A549 (cell line): ENCODE measurements around the gene HDAC10.

Experiments used
- CBX8 ChIP-seq: fragments of 200-600 bp; sonication (generic); IDR thresholded peaks from 2 replicates; pipeline ENCODE4 v1.6.1; 2016
- KDM1A ChIP-seq: fragments of 200-600 bp; sonication (generic); IDR thresholded peaks from 2 replicates; pipeline ENCODE4 v1.6.1; 2016; ENCODE audit warnings: low read depth, mild to moderate bottlenecking
- KDM5A ChIP-seq: fragments of 200-600 bp; sonication (generic); IDR thresholded peaks from 2 replicates; pipeline ENCODE4 v1.6.1; 2016; ENCODE audit warnings: antibody characterized with exemption, mild to moderate bottlenecking
- POLR2A ChIP-seq: IDR thresholded peaks from 2 replicates; pipeline ENCODE4 v1.6.1; 2012; ENCODE audit warnings: mild to moderate bottlenecking, low read length
- RNF2 ChIP-seq: fragments of 200-600 bp; sonication (generic); IDR thresholded peaks from 2 replicates; pipeline ENCODE4 v1.6.1; 2016; ENCODE audit warnings: low read depth, mild to moderate bottlenecking, antibody characterized with exemption, moderate library complexity, borderline replicate concordance
- TF ChIP-seq, protein P1 (sequence below): fragments of >200 bp; sonication (Bioruptor Twin); formaldehyde crosslinking; IDR thresholded peaks from 3 replicates; pipeline ENCODE4 v1.5.1; 2016
- TF ChIP-seq, protein P2 (sequence below): IDR thresholded peaks from 2 replicates; pipeline ENCODE4 v1.6.1; 2012

DNA sequence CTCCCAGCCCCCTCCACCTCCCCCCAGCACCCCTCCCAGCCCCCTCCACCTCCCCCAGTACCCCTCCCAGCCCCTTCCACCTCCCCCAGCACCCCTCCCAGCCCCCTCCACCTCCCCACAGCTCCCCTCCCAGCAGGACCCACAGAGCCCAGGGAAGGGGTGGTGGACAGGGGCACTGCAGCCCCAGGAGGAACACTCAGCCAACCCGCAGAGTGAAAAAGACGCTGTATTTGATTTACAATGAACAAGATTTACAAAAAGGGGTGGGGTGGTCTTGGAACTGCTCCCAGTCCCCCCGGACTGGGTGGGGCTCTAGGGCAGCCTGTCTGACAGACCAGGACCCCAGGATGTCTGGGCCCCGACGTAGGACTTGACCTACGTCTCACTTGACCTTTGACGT is 23.7 kb upstream of the HDAC10 start:
- TF ChIP-seq POLR2A (no peak), RNF2 (no peak), KDM1A (no peak), KDM5A (no peak), CBX8 (no peak)
- TF ChIP-seq, protein P1, sequence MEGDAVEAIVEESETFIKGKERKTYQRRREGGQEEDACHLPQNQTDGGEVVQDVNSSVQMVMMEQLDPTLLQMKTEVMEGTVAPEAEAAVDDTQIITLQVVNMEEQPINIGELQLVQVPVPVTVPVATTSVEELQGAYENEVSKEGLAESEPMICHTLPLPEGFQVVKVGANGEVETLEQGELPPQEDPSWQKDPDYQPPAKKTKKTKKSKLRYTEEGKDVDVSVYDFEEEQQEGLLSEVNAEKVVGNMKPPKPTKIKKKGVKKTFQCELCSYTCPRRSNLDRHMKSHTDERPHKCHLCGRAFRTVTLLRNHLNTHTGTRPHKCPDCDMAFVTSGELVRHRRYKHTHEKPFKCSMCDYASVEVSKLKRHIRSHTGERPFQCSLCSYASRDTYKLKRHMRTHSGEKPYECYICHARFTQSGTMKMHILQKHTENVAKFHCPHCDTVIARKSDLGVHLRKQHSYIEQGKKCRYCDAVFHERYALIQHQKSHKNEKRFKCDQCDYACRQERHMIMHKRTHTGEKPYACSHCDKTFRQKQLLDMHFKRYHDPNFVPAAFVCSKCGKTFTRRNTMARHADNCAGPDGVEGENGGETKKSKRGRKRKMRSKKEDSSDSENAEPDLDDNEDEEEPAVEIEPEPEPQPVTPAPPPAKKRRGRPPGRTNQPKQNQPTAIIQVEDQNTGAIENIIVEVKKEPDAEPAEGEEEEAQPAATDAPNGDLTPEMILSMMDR = no peak
- TF ChIP-seq, protein P2, sequence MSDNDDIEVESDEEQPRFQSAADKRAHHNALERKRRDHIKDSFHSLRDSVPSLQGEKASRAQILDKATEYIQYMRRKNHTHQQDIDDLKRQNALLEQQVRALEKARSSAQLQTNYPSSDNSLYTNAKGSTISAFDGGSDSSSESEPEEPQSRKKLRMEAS = no peak
